Effector memory CD8-positive, alpha-beta T cell (primary cell): ENCODE measurements around the gene GABRD.

ENCODE experiments used
- ATAC-seq: fragments of 150-1000 bp; cut with Tn5 transposase; replicated peaks from 2 replicates; pipeline ENCODE4 v1.10.0; 2021; ENCODE audit warnings: mild to moderate bottlenecking, moderate library complexity
- DNase-seq, 3 experiments: peaks; one replicate each; pipeline ENCODE4 v3.0.0; 2021
- H3K27ac Mint-ChIP-seq, 2 donors: one replicate each; pipeline ENCODE4 v1.8.0; 2022; ENCODE audit warnings: mild to moderate bottlenecking in 2 of 2, mixed read lengths in 2 of 2, moderate library complexity in 2 of 2
- H3K27me3 Mint-ChIP-seq, 2 donors: one replicate each; pipeline ENCODE4 v1.8.0; 2022; ENCODE audit warnings: mixed read lengths in 2 of 2
- H3K36me3 Mint-ChIP-seq: one replicate; pipeline ENCODE4 v1.8.0; 2022; ENCODE audit warnings: mild to moderate bottlenecking, moderate library complexity, mixed read lengths; ENCODE audit not compliant: insufficient read depth
- H3K4me1 Mint-ChIP-seq, 2 donors: one replicate each; pipeline ENCODE4 v1.8.0; 2022; ENCODE audit warnings: low read depth in 2 of 2, mixed read lengths in 2 of 2
- H3K4me3 Mint-ChIP-seq, 2 donors: one replicate each; pipeline ENCODE4 v1.8.0; 2022; ENCODE audit warnings: mild to moderate bottlenecking in 2 of 2, mixed read lengths in 2 of 2, moderate library complexity in 2 of 2
- H3K9me3 Mint-ChIP-seq, 2 donors: one replicate each; pipeline ENCODE4 v1.8.0; 2022; ENCODE audit warnings: mixed read lengths in 2 of 2

The GABRD gene

DNA sequence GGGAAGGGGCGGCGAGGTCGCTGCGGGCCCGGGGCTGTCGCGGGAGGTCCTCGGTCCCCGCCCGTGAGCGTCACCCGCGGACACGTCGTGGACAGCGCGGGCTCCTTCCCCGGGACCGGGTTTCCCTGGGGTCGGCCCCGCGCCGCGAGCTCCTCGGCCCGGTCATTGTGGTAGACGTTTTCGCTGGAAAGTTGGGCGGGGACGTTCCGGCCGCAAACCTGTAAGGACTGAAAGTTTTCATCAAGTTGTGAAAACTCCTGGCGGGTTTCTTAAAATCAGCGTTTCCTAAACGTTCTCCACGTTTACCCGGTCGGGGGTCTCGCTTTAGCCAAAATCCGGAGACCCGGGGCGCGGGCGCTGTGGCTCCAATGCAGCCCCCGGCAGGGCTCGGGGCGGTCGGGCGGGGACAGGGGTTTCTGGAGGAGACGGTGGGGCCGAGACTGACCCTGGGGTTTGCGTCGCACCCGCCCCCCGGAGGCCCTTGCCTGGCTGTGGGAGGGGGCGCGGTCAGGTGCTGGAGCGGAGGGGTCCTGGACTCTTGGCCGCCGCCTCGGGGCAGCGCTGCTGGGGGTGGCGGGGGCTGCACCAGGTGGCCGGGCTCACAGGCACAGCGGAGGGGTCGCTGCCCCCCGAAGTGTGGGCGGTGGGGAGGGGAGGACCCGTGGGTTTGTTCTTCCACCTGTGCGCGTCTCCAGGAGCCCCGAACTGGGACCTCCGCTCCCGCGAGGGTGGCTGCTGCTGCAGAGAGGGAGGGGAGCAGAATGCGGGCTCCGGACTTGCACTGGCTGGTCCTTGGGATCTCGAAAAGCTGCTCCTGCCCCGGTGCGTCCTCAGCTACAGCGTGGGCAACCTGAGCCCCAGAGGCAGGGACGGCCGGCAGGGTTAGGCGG lies 31.9 kb downstream of the GABRD start:
- H3K36me3 Mint-ChIP-seq, result peaks cover 7% of the 10 kb centered on the region
- H3K4me3 Mint-ChIP-seq, result peak overlapping the region; percentile 70 to 73
- ATAC-seq (no peak), DNase-seq (no peak)
- H3K27ac Mint-ChIP-seq, result no peak overlapping the region
- peaks cover 0 to 16% of the 10 kb centered on the region in 2 donors for H3K27me3 Mint-ChIP-seq
- no peaks in the 10 kb centered on the region for H3K9me3 Mint-ChIP-seq
- peaks cover 27 to 28% of the 10 kb centered on the region in 2 donors for H3K4me1 Mint-ChIP-seq

- Mint-ChIP-seq H3K36me3 (peaks cover 9% of the 10 kb centered on the region), H3K4me1 (peaks cover 27 to 28% of the 10 kb centered on the region in 2 donors), H3K27ac (peak overlapping the region in 1 of 2 donors; percentile 16), H3K4me3 (peak overlapping the region; percentile 70 to 73), H3K27me3 (peaks cover 0 to 16% of the 10 kb centered on the region in 2 donors), H3K9me3 (no peaks in the 10 kb centered on the region)
- no peak for DNase-seq
- no peak for ATAC-seq
These were observed 33.0 kb downstream of the GABRD start for GRCh38 chr1:2052054-2052679.

GRCh38 chr1:2052756-2053155 lies 33.6 kb downstream of the GABRD start:
- Mint-ChIP-seq H3K9me3 (no peaks in the 10 kb centered on the region), H3K27ac (peak overlapping the region; percentile 16 to 59), H3K4me1 (peaks cover 27 to 28% of the 10 kb centered on the region in 2 donors), H3K4me3 (peak overlapping the region; percentile 1 to 16), H3K27me3 (peaks cover 0 to 16% of the 10 kb centered on the region in 2 donors), H3K36me3 (peaks cover 14% of the 10 kb centered on the region)
- no peak for ATAC-seq
- DNase-seq, result no peak

- Mint-ChIP-seq H3K4me1 (peaks cover 26 to 27% of the 10 kb centered on the region in 2 donors), H3K4me3 (peak overlapping the region in 1 of 2 donors; percentile 1), H3K36me3 (peaks cover 19% of the 10 kb centered on the region), H3K27ac (peak overlapping the region; percentile 16 to 59), H3K9me3 (no peaks in the 10 kb centered on the region), H3K27me3 (peaks cover 0 to 12% of the 10 kb centered on the region in 2 donors)
- ATAC-seq (no peak), DNase-seq (no peak)
These were observed 34.1 kb downstream of the GABRD start for GRCh38 chr1:2053217-2053616.

DNA sequence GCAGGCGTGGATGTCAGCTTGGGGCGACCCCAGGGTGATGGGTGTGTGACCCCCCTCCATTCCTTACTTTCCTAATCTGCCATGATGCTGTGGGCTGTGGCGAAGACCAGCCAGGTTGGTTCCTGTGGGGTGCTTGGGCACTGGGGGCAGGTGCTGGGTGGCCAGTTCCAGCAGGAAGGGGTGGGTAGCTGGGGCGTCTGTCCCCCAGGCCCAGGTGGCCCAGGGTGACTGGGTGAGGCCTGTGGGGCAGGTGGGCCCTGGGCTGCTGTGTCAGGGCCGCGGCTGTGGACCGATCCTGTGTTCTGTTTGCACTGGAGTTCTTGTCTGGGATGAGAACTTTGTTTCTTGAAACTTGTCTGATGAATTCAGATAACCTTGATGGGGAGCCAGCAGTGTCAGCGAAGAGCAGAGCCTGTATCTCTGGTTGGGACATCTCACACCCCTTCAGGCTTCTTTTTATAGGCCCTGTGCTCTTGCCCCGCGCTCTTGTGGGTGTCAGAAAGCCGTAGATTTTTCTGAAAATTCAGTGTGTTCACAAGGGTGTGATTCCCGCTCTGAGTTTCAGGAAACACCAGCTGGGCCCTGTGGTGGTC lies 34.7 kb downstream of the GABRD start:
- ATAC-seq, result no peak

GRCh38 chr1:2054560-2054959 lies 35.4 kb downstream of the GABRD start:
- peaks cover 17% of the 10 kb centered on the region for H3K36me3 Mint-ChIP-seq
- H3K4me1 Mint-ChIP-seq, result peaks cover 16% of the 10 kb centered on the region in 2 donors
- H3K9me3 Mint-ChIP-seq, result no peaks in the 10 kb centered on the region
- H3K27me3 Mint-ChIP-seq, result no peaks in the 10 kb centered on the region
- no peak overlapping the region for H3K27ac Mint-ChIP-seq
- DNase-seq (no peak), ATAC-seq (no peak)
- no peak overlapping the region for H3K4me3 Mint-ChIP-seq

More for the DNA sequence above, 34.7 kb downstream of the GABRD start:
- Mint-ChIP-seq H3K4me1 (peaks cover 22% of the 10 kb centered on the region in 2 donors), H3K36me3 (peaks cover 20% of the 10 kb centered on the region), H3K27ac (no peak overlapping the region), H3K27me3 (peaks cover 0 to 6% of the 10 kb centered on the region in 2 donors), H3K4me3 (no peak overlapping the region), H3K9me3 (no peaks in the 10 kb centered on the region)
- DNase-seq, result no peak

GRCh38 chr1:2055911-2056575 lies 36.9 kb downstream of the GABRD start:
- no peaks in the 10 kb centered on the region for H3K9me3 Mint-ChIP-seq
- no peaks in the 10 kb centered on the region for H3K27me3 Mint-ChIP-seq
- H3K27ac Mint-ChIP-seq, result no peak overlapping the region
- peaks cover 16% of the 10 kb centered on the region in 2 donors for H3K4me1 Mint-ChIP-seq
- H3K4me3 Mint-ChIP-seq, result no peak overlapping the region
- ATAC-seq, result no peak
- DNase-seq, result no peak
- H3K36me3 Mint-ChIP-seq, result peaks cover 20% of the 10 kb centered on the region

- no peaks in the 10 kb centered on the region for H3K9me3 Mint-ChIP-seq
- no peak overlapping the region for H3K4me3 Mint-ChIP-seq
- H3K27ac Mint-ChIP-seq, result no peak overlapping the region
- no peaks in the 10 kb centered on the region for H3K27me3 Mint-ChIP-seq
- no peak for DNase-seq
- peaks cover 20% of the 10 kb centered on the region for H3K36me3 Mint-ChIP-seq
- no peak for ATAC-seq
- H3K4me1 Mint-ChIP-seq, result peaks cover 10 to 12% of the 10 kb centered on the region in 2 donors
These were observed 37.9 kb downstream of the GABRD start for GRCh38 chr1:2056955-2057590.

DNA sequence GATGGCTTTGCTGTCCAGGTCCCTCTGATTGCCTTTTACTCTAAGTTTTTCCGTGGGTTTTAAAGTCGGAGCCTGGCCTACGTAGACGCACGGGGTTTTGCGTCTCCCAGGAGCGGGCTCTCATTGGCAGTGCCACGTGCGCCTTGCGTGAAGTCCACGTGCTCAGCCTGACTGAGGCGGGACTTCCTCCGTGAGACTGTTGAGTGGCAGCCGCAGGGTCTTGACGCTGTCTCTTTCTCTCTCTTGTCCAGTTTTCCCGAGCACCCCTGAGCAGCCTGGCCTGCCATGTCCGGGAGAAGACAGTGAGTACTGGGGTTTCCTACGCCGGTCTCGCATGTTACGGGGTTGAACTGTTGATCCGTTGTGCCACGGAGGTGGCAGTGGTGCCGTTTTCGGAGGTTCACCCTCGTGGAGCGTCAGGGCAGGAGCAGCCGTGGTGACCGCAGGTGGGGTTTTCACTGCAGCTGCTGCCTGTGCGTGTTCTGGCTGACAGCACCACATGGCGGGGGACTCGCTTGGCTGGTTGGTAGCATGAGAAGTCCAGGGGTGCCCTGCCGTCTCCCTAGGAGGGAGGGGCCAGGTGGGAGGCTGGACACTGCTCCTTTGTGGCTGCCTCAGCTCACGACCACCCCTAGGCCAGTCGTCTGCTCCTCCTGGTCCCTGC lies 40.3 kb downstream of the GABRD start:
- DNase-seq, result no peak

DNA sequence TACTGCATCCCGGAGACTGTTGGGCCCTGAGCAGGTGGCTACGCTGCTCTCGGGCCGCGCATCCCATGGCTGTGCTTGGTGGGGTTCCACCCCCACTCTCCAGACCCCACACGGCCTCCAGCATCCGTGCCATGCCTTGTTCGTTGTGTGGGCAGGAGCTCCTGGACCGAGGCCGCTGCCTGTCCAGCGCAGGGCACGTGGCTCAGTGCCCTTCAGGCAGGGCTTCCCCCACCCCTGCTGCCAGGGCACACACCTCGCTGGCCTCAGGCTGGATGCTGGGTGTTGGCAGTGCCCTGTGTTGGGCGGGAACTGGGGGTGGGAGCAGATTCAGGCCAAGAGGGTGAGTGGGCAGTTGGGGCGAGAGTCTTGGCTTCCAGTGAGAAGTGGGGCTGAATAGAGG lies 40.9 kb downstream of the GABRD start:
- no peaks in the 10 kb centered on the region for H3K27me3 Mint-ChIP-seq
- ATAC-seq, result no peak
- peaks cover 20% of the 10 kb centered on the region for H3K36me3 Mint-ChIP-seq
- no peak for DNase-seq
- H3K4me1 Mint-ChIP-seq, result peaks cover 1 to 5% of the 10 kb centered on the region in 2 donors
- H3K27ac Mint-ChIP-seq, result no peak overlapping the region
- H3K4me3 Mint-ChIP-seq, result no peak overlapping the region
- no peaks in the 10 kb centered on the region for H3K9me3 Mint-ChIP-seq

More for the DNA sequence above, 40.3 kb downstream of the GABRD start:
- Mint-ChIP-seq H3K9me3 (no peaks in the 10 kb centered on the region), H3K27me3 (no peaks in the 10 kb centered on the region), H3K36me3 (peaks cover 20% of the 10 kb centered on the region), H3K4me1 (peaks cover 1 to 5% of the 10 kb centered on the region in 2 donors), H3K27ac (no peak overlapping the region), H3K4me3 (no peak overlapping the region)
- no peak for ATAC-seq

DNA sequence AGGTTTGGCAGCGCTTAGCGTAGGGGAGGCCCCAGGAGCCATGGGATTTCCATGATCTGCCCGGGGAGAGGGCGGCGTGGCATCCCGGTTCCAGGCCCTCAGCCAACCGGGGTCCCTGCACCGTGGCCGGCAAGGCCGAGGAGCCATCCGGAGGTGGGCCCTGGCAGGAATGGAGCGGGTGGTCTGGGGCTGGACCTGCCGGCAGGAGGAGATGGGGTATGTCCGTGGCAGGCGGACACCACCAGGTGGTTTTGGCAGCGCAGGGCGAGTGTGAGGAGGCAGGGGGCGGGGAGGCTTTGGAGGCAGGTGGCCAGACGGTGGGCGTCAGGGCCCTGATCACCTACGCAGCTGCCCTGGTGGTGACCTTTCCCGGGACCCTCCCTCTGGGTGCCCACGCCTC lies 41.4 kb downstream of the GABRD start:
- Mint-ChIP-seq H3K27ac (no peak overlapping the region), H3K36me3 (peaks cover 20% of the 10 kb centered on the region), H3K9me3 (no peaks in the 10 kb centered on the region), H3K27me3 (no peaks in the 10 kb centered on the region), H3K4me1 (peaks cover 1 to 5% of the 10 kb centered on the region in 2 donors), H3K4me3 (no peak overlapping the region)
- ATAC-seq, result no peak
- DNase-seq, result no peak

GRCh38 chr1:2061065-2061778 lies 42.1 kb downstream of the GABRD start:
- peaks cover 20% of the 10 kb centered on the region for H3K36me3 Mint-ChIP-seq
- DNase-seq (no peak), ATAC-seq (no peak)

More at GRCh38 chr1:2061065-2061778, 42.1 kb downstream of the GABRD start:
- Mint-ChIP-seq H3K27me3 (no peaks in the 10 kb centered on the region), H3K9me3 (no peaks in the 10 kb centered on the region), H3K4me1 (peaks cover 4 to 5% of the 10 kb centered on the region in 2 donors), H3K4me3 (no peak overlapping the region), H3K27ac (no peak overlapping the region)
